ENCODE data around the gene PYGO2.

DNA sequence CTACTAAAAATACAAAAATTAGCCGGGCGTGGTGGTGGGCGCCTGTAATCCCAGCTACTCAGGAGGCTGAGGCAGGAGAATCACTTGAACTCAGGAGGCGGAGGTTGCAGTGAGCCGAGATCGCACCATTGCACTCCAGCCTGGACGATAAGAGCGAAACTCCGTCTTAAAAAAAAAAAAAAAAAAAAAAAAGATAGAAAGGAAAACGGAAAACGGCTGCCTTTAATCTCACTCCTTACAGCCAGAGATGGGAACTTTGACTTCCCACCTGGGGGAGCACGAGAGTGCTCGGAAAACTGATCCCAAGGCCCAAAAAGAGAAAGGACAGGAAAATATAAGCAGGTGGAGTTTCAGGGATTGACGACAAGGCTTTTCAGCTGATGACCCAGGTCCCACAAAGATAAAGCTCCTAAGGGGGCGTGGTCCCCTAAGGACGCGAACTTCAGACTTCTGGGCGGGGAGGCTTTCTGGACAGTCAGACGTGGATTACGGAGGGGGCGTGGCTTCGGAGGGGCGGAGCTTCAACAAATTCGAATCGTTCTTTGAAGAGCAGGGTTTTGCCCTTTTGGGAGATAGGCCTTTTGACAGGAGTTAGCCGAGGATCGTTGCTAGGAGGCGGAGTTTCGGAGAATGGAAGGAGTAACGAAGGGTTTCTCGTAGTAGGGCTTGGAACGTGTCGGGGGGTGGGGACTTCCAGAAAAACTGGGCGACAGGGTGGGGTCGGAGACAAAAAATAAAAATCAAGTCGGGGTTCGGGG, 11.9 kb upstream of the PYGO2 start:
- TF ChIP-seq, protein P1, sequence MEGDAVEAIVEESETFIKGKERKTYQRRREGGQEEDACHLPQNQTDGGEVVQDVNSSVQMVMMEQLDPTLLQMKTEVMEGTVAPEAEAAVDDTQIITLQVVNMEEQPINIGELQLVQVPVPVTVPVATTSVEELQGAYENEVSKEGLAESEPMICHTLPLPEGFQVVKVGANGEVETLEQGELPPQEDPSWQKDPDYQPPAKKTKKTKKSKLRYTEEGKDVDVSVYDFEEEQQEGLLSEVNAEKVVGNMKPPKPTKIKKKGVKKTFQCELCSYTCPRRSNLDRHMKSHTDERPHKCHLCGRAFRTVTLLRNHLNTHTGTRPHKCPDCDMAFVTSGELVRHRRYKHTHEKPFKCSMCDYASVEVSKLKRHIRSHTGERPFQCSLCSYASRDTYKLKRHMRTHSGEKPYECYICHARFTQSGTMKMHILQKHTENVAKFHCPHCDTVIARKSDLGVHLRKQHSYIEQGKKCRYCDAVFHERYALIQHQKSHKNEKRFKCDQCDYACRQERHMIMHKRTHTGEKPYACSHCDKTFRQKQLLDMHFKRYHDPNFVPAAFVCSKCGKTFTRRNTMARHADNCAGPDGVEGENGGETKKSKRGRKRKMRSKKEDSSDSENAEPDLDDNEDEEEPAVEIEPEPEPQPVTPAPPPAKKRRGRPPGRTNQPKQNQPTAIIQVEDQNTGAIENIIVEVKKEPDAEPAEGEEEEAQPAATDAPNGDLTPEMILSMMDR (IDR thresholded peaks at IDR 0.05), result peak in 1 of 6 experiments; percentile 13
- peak; percentile 55 to 90 for TF ChIP-seq POLR2A (IDR thresholded peaks at IDR 0.05)
